Erythroblast (primary cell): Measurements from ENCODE around the gene INPP4B.
"Not testable (repeated sequence)": the region's sequence is repeated elsewhere in the genome, so short reads cannot be mapped to it uniquely, and the experiment has no call there.

Experiments
- DNase-seq, 2 experiments: peaks; one replicate each; lab custom pipeline; 2025; lab: John Stamatoyannopoulos, UW
- GATA1 ChIP-seq: IDR thresholded peaks from 2 replicates; pipeline ENCODE4 v1.6.1; 2011; ENCODE audit warnings: low read depth, mild to moderate bottlenecking, control low read depth, low read length, moderate library complexity
- POLR2A ChIP-seq: IDR thresholded peaks from 2 replicates; pipeline ENCODE4 v1.6.1; 2011; ENCODE audit warnings: mild to moderate bottlenecking, low read length

Gene INPP4B

GRCh38 chr4:142407596-142407995 is 438.5 kb downstream of the INPP4B start:
- DNase-seq, result no peak
- no peak for TF ChIP-seq GATA1
- TF ChIP-seq POLR2A, result no peak

GRCh38 chr4:142406917-142407501 is 439.1 kb downstream of the INPP4B start:
- TF ChIP-seq POLR2A (no peak), GATA1 (no peak)
- DNase-seq, result peak; percentile 3 to 5

DNA sequence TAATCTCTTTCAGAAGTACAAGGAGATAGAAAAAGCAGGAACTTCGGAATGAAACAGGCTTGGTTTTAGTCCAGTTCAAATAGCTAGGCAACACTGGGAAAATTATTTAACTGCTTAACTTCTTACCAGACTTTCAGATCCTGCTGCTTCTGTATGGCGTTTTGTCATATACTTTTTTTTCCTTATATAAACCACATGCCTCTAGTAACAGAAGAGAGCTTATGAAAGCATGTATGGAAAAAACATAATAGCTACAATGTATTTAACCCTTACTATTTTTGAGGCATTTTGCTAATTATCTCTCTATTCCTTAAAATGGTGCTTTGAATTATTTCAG is 439.6 kb downstream of the INPP4B start:
- no peak for DNase-seq
- no peak for TF ChIP-seq GATA1
- no peak for TF ChIP-seq POLR2A

GRCh38 chr4:142405695-142406498 is 440.2 kb downstream of the INPP4B start:
- no peak for TF ChIP-seq POLR2A
- no peak for TF ChIP-seq GATA1
- DNase-seq, result peak; percentile 9 to 10

DNA sequence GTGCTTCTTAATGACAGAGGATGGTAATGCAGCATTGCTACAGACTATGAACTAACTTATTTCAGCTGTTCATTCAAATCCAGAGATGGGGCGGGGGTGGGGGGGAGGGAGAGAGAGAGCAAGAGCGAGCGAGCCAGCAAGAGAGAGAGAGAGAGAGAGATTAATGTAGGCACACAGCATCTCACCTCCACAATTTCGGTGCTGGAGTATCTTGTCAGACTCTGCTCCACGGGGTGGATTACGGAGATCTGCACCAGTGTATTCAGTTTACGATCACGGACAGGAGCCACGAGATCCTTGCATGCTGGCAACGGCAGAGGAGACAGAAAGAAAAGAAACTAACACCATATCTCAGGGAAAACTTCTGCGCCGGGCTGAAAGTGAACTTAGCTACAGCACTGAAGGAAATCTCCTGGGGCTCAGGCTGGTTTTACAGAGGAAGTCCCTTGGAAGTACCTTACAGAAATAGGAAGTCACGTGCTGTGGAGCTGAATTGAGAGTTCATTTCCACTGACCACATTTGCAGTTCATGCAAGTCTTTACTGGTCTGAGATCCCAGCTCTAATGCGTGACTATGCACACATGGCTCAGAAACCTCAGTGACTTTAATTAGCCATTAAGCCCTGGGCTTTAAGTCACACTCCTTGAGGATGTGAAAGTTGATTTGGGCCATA is 440.9 kb downstream of the INPP4B start:
- TF ChIP-seq GATA1, result no peak
- DNase-seq, result peak; percentile 54 to 72

DNA sequence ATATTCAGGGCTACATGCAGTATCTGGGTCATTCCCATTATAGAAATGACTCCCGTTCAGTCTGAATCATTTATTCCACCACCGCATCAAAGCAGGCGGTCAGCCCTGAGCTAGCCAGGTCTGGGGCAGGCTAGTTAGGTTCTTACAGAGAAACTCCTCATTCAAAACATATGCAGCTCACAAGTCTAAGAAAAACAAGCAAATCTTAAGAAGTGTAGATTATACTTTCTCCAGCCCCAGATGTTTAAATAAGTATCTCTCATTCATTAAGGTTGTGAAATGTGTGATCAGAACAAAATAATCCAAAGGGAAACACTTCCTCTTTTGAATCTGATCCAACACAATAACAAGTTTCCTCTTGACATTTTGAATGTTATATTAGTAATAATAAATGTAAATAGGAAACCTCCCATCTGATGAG is 441.9 kb downstream of the INPP4B start:
- peak; percentile 18 to 41 for DNase-seq
- TF ChIP-seq GATA1, result no peak
- TF ChIP-seq POLR2A, result no peak

- TF ChIP-seq GATA1 (no peak), POLR2A (no peak)
- DNase-seq, result no peak
Observed at GRCh38 chr4:142402900-142403299, 443.2 kb downstream of the INPP4B start.

DNA sequence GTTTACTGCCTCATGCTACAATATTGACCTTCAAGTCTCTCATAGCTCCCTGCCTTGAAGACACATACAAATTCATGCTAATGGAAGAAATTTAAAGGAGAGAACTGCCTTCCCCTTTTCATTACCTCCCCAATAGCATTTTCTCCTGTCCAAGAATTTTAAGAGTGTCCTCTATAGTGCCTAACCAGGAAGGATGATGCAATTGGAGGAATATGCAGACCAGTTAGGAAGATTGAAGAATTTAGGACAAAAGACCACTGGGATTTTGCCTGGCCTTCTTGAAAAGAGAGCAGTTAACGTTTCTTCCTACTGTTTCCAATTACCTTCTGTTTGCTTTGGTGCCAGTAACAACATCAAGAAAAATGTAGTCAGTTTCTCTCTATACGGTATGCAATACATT is 443.9 kb downstream of the INPP4B start:
- TF ChIP-seq POLR2A, result no peak
- TF ChIP-seq GATA1, result no peak
- DNase-seq, result no peak

DNA sequence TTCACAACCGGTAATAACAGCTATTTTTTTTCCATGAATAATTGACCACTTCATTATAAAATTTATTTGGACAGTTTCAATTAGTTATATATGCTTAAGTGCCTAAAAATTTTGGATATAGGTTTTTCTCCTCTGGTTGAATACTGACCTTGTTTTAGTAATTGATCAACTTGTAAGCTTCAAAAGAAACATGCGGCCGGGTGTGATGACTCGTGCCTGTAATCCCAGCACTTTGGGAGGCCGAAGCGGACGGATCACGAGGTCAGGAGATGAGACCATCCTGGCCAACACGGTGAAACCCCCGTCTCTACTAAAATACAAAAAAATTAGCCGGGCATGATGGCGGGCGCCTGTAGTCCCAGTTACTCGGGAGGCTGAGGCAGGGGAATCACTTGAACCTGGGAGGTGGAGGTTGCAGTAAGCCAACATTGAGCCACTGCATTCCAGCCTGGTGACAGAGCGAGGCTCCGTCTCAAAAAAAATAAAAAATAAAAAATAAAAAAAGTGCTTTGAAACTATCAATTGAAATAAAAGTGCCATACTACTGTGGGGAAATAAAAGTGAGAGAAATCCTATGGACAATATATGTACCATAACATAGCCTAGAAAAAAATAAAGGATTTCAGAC is 448.6 kb downstream of the INPP4B start:
- DNase-seq, result not testable (repeated sequence)

DNA sequence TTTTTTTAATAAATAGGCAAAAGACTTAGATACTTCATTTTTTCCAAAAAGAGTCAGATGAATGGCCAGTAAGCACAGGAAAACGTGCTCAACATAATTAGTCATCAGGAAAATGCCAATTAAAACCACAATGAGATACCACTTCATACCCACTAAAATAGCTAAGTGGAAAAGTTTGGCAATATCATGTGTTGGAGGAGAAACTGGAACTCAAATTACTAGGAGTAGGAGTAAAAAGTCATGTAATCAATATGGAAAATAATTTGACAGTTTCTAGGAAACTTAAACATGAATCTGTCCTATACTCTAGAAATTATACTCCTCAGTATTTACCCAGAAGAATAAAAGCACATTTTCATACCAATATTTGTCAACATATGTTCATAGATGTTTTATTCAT is 449.8 kb downstream of the INPP4B start:
- DNase-seq, result no peak
- TF ChIP-seq POLR2A (no peak), GATA1 (no peak)

- no peak for DNase-seq
- no peak for TF ChIP-seq GATA1
- TF ChIP-seq POLR2A, result no peak
Observed at GRCh38 chr4:142393127-142393526, 453.0 kb downstream of the INPP4B start.

DNA sequence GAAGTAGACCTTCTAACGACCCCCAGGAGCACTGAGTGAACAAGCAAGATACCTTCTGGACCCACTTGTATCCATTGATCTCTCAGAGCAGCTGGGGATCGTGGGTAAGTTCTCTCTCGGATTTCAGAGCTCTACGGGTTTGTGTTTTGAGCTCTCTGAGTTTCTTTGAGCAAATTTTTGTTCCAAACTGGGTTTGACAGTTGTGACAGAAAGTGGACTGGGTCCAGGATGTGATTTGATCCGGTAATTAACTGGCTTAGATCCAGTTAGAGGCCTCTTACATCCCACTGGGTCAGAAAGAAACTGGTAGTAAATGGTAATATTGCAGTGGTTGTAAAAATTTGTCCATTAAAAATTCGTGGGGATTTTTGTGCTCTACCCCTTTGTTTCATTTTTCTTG is 459.2 kb downstream of the INPP4B start:
- TF ChIP-seq POLR2A (no peak), GATA1 (no peak)
- no peak for DNase-seq

DNA sequence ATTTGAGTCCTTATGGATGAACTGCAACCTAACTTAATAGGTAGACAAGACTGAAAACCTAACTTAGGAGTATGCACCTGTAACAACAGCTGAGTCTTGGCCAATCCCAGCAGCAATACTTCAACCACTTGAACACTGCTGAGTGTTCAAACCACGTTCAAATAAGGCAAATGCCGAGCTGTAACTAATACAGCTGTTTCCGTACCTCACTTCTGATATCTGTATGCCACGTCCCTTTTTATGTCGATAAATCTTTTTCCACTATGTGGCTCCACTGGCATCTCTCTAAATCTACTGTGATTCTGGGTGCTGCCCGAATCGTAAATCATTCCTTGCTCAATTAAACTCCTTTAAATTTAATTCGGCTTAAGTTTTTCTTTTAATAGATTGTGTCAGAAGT is 459.7 kb downstream of the INPP4B start:
- TF ChIP-seq GATA1, result no peak
- no peak for TF ChIP-seq POLR2A
- DNase-seq, result no peak
